ENCODE measurements around the gene IST1. TPM values are rescaled to one million over a fixed set of nuclear protein-coding genes. Genes with fewer than 3 reads are reported as not detected.
"Not testable (repeated sequence)": the region's sequence is repeated elsewhere in the genome, so short reads cannot be mapped to it uniquely, and the experiment has no call there.

The IST1 gene
- total RNA-seq, 1 experiment from 2014 or later, result 206 TPM

GRCh38 chr16:71904239-71904638 lies 8.9 kb downstream of the IST1 start:
- BruUV-seq (replicated peaks), result no TSS peak
- H3K27me3 ChIP-seq (replicated peaks; ENCODE audit: insufficient read depth, low read depth, low read length, poor library complexity), result no peaks in the 10 kb centered on the region

DNA sequence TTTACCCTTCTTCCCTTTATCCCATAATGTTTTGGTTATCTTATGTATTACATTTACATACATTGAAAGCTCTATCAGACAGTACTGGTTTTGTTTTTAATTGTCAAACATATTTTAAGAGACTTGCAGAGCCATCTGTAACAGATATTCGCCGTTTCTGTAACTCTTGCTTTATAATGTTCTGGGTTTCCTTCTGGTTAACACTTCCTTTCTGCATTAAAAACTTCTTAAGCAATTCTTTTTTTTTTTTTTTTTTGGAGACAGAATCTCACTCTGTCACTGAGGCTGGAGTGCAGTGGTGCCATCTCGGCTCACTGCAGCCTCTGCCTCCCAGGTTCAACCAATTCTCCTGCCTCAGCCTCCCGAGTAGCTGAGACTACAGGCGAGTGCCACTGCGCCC lies 10.4 kb downstream of the IST1 start:
- H3K9me3 ChIP-seq (ENCODE audit: low read depth, low read length, poor library complexity, severe bottlenecking); intact Hi-C loops (cut with micrococcal nuclease; ENCODE audit: unreplicated experiment); DNase-seq (ENCODE audit: low spot score); H3K27me3 ChIP-seq (replicated peaks; ENCODE audit: insufficient read depth, low read depth, low read length, poor library complexity); BruUV-seq (replicated peaks); H3K27ac ChIP-seq (ENCODE audit: low read depth, low read length, poor library complexity, severe bottlenecking); POLR2A ChIA-PET (ENCODE audit: low non-redundant PET); H3K4me1 ChIP-seq (ENCODE audit: insufficient read depth, low read length, poor library complexity, severe bottlenecking); H3K4me3 ChIP-seq (ENCODE audit: low read depth, low read length, poor library complexity, severe bottlenecking): not testable (repeated sequence)
- peaks cover 19% of the 10 kb centered on the region for H3K36me3 ChIP-seq (ENCODE audit: insufficient read depth, low read length, poor library complexity, severe bottlenecking)
- CTCF ChIA-PET, result interaction anchor here (0.7 kb wide), 1 partner anchor 23 kb away, joined by 4 read pairs; no protein-coding TSS in a partner anchor

More at GRCh38 chr16:71904239-71904638, 8.9 kb downstream of the IST1 start:
- Histone ChIP-seq H3K36me3 (ENCODE audit: insufficient read depth, low read length, poor library complexity, severe bottlenecking) (peaks cover 13% of the 10 kb centered on the region), H3K4me3 (ENCODE audit: low read depth, low read length, poor library complexity, severe bottlenecking) (no peak overlapping the region), H3K9me3 (ENCODE audit: low read depth, low read length, poor library complexity, severe bottlenecking) (no peaks in the 10 kb centered on the region), H3K4me1 (ENCODE audit: insufficient read depth, low read length, poor library complexity, severe bottlenecking) (no peaks in the 10 kb centered on the region), H3K27ac (ENCODE audit: low read depth, low read length, poor library complexity, severe bottlenecking) (no peak overlapping the region)
- ChIA-PET POLR2A (ENCODE audit: low non-redundant PET) (no interaction called here), CTCF (no interaction called here)
- no peak for DNase-seq (ENCODE audit: low spot score)
- TF ChIP-seq CTCF (conservative IDR thresholded peaks at IDR 0.05; ENCODE audit: low read depth, low read length), result no peak
- TF ChIP-seq EZH2 (IDR thresholded peaks at IDR 0.05; ENCODE audit: borderline replicate concordance, low read depth, low read length, poor library complexity, severe bottlenecking), result no peak
- intact Hi-C loops (cut with micrococcal nuclease; ENCODE audit: unreplicated experiment), result no loop called here

DNA sequence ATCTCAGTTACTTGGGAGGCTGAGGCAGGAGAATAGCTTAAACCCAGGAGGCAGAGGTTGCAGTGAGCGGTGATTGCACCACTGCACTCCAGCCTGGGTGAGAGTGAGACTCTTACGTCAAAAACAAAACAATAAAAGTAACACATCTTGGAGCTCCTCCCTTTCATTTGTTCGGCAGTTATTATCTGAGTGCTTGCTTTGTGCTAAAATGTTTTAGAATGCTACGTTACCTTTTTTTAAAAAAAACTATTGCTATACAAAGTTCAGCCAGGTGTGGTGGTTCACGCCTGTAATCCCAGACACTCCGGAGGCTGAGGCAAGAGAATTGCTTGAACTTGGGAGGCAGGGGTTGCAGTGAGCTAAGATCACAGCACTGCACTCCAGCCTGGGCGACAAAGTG lies 15.8 kb downstream of the IST1 start:
- POLR2A ChIA-PET (ENCODE audit: low non-redundant PET), result no interaction called here

More for the DNA sequence above, 15.8 kb downstream of the IST1 start:
- intact Hi-C loops (cut with micrococcal nuclease; ENCODE audit: unreplicated experiment), result no loop called here
- H3K4me1 ChIP-seq (ENCODE audit: insufficient read depth, low read length, poor library complexity, severe bottlenecking), result no peaks in the 10 kb centered on the region
- no TSS peak for BruUV-seq (replicated peaks)
- H3K27ac ChIP-seq (ENCODE audit: low read depth, low read length, poor library complexity, severe bottlenecking), result no peak overlapping the region
- CTCF ChIA-PET, result no interaction called here
- no peak overlapping the region for H3K4me3 ChIP-seq (ENCODE audit: low read depth, low read length, poor library complexity, severe bottlenecking)
- H3K27me3 ChIP-seq (replicated peaks; ENCODE audit: insufficient read depth, low read depth, low read length, poor library complexity), result no peaks in the 10 kb centered on the region
- H3K36me3 ChIP-seq (ENCODE audit: insufficient read depth, low read length, poor library complexity, severe bottlenecking), result peaks cover 27% of the 10 kb centered on the region
- TF ChIP-seq CTCF (conservative IDR thresholded peaks at IDR 0.05; ENCODE audit: low read depth, low read length) (no peak), EZH2 (IDR thresholded peaks at IDR 0.05; ENCODE audit: borderline replicate concordance, low read depth, low read length, poor library complexity, severe bottlenecking) (no peak)
- DNase-seq (ENCODE audit: low spot score), result no peak
- no peaks in the 10 kb centered on the region for H3K9me3 ChIP-seq (ENCODE audit: low read depth, low read length, poor library complexity, severe bottlenecking)

Measured in A673 (cell line).